K562 (cell line): ENCODE data around the gene PHKA2.

ENCODE experiments used
- HNRNPK ChIP-seq: fragments of 200-400 bp; formaldehyde crosslinking; IDR thresholded peaks from one replicate; pipeline ENCODE4 v1.6.1; 2018; ENCODE audit warnings: mild to moderate bottlenecking, low read depth, low read length; ENCODE audit not compliant: poor library complexity, severe bottlenecking
- POLR2AphosphoS5 ChIP-seq: IDR thresholded peaks from 2 replicates; pipeline ENCODE4 v1.6.1; 2011; ENCODE audit warnings: mild to moderate bottlenecking, low read depth, low read length, moderate library complexity; ENCODE audit not compliant: control insufficient read depth, insufficient read depth
- SAFB2 ChIP-seq: fragments of 200-400 bp; formaldehyde crosslinking; IDR thresholded peaks from 2 replicates; pipeline ENCODE4 v1.6.1; 2018; ENCODE audit warnings: borderline replicate concordance, low read length, low read depth, moderate library complexity; ENCODE audit not compliant: severe bottlenecking
- TEAD4 ChIP-seq, 2 experiments: sonication (generic) in 1 of 2; formaldehyde crosslinking in 1 of 2; IDR thresholded peaks; 2 replicates each; pipeline versions ENCODE4 v1.6.1 to v1.8.0; 2012 to 2022; ENCODE audit warnings: borderline replicate concordance in 1 of 2, inconsistent platforms in 1 of 2, low read length in 1 of 2, mild to moderate bottlenecking in 1 of 2, missing genetic modification reagents in 1 of 2
- ZNF121 ChIP-seq: sonication (generic); formaldehyde crosslinking; conservative IDR thresholded peaks from 2 replicates; pipeline ENCODE4 v1.8.0; 2022; ENCODE audit warnings: missing genetic modification reagents
- TF ChIP-seq, protein P1 (sequence below): sonication (generic); formaldehyde crosslinking; IDR thresholded peaks from 2 replicates; pipeline ENCODE4 v1.9.0; 2022; ENCODE audit warnings: mild to moderate bottlenecking, missing genetic modification reagents

DNA sequence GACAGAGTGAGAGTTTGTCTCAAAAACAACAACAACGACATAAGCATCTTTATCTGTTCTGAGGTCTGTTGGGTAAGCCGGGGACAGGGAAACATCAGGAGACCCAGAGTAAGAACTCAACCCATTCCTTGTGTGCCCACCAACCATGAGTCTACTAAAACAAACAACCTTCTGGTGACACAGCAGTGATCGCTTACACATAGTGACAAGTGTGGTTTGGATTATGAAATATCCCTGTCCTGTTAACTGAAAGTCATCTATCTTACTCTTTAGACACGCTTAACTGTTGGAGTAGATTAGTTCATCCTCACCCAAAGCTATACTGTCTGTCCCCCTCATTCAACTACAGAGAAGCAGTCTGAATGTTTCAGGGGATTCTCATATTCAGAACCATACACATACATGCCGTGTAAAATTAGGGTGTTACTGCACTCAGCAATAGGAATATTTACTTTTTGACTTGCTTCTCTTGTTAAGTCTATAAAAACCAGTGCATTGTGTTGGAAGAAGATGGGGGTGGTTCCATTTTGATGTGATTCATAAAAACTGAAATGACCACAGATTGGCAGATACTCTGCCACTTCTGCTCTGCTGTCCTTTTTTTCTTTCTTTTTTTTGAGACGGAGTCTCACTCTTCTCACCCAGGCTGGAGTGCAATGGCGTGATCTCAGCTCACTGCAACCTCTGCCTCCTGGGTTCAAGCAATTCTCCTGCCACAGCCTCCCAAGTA, 27.4 kb downstream of the PHKA2 start:
- TF ChIP-seq SAFB2 (no peak), ZNF121 (CRISPR knock-in tag) (no peak), TEAD4 (IDR thresholded peaks at IDR 0.05; ENCODE audit: low read length) (no peak), TEAD4 (CRISPR knock-in tag; IDR thresholded peaks at IDR 0.05; ENCODE audit: borderline replicate concordance) (no peak), POLR2AphosphoS5 (no peak), HNRNPK (no peak)
- TF ChIP-seq, protein P1, sequence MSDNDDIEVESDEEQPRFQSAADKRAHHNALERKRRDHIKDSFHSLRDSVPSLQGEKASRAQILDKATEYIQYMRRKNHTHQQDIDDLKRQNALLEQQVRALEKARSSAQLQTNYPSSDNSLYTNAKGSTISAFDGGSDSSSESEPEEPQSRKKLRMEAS (CRISPR knock-in tag): no peak
